Astrocyte (in vitro differentiated cells and primary cell): Measurements from ENCODE around the gene SLC19A1. TPM values are rescaled to one million over a fixed set of nuclear protein-coding genes. Genes with fewer than 3 reads are reported as not detected.

Experiments used
- DNase-seq: peaks from one replicate; pipeline ENCODE4 v3.0.0-alpha.2; 2010; ENCODE audit warnings: low read depth
- FAIRE-seq: peaks from 2 replicates; lab custom pipeline; 2011; peaks lifted over from hg19 to GRCh38; lab: Jason Lieb, UNC
- H2AFZ ChIP-seq: 2 replicates; pipeline ENCODE4 v1.6.0; 2012; ENCODE audit warnings: low read depth, low read length, inconsistent platforms
- H3K27ac ChIP-seq: 2 replicates; pipeline ENCODE4 v1.5.1; 2011; ENCODE audit warnings: low read depth, low read length, inconsistent platforms
- H3K27me3 ChIP-seq: 2 replicates; pipeline ENCODE4 v1.6.0; 2011; ENCODE audit warnings: low read length, inconsistent platforms; ENCODE audit not compliant: insufficient read depth
- H3K36me3 ChIP-seq: 2 replicates; pipeline ENCODE4 v1.5.1; 2011; ENCODE audit warnings: low read length, inconsistent platforms; ENCODE audit not compliant: insufficient read depth
- H3K4me1 ChIP-seq: 2 replicates; pipeline ENCODE4 v1.5.1; 2011; ENCODE audit warnings: low read length, inconsistent platforms; ENCODE audit not compliant: insufficient read depth
- H3K4me2 ChIP-seq: 2 replicates; pipeline ENCODE4 v1.6.0; 2012; ENCODE audit warnings: low read length, inconsistent platforms
- H3K4me3 ChIP-seq: 2 replicates; pipeline ENCODE4 v1.5.1; 2011; ENCODE audit warnings: low read depth, mild to moderate bottlenecking, low read length, inconsistent platforms; ENCODE audit not compliant: insufficient read depth
- H3K79me2 ChIP-seq: 2 replicates; pipeline ENCODE4 v1.6.0; 2012; ENCODE audit warnings: mild to moderate bottlenecking, low read length, inconsistent platforms; ENCODE audit not compliant: insufficient read depth
- H3K9ac ChIP-seq: 2 replicates; pipeline ENCODE4 v1.6.0; 2012; ENCODE audit warnings: mild to moderate bottlenecking, low read length, inconsistent platforms
- H3K9me3 ChIP-seq: 2 replicates; pipeline ENCODE4 v1.5.1; 2012; ENCODE audit warnings: low read depth, mild to moderate bottlenecking, low read length, inconsistent platforms; ENCODE audit not compliant: insufficient read depth
- H4K20me1 ChIP-seq: 2 replicates; pipeline ENCODE4 v1.6.0; 2012; ENCODE audit warnings: low read length, inconsistent platforms; ENCODE audit not compliant: insufficient read depth
- H3K27ac Mint-ChIP-seq: one replicate; pipeline ENCODE4 v1.8.0; 2021; ENCODE audit warnings: mild to moderate bottlenecking, mixed read lengths; ENCODE audit not compliant: unreplicated experiment
- H3K27me3 Mint-ChIP-seq: one replicate; pipeline ENCODE4 v1.8.0; 2021; ENCODE audit warnings: low read depth, mixed read lengths; ENCODE audit not compliant: unreplicated experiment
- H3K36me3 Mint-ChIP-seq: one replicate; pipeline ENCODE4 v1.8.0; 2021; ENCODE audit warnings: low read depth, mixed read lengths; ENCODE audit not compliant: unreplicated experiment
- H3K4me1 Mint-ChIP-seq: one replicate; pipeline ENCODE4 v1.8.0; 2021; ENCODE audit warnings: low read depth, mixed read lengths; ENCODE audit not compliant: unreplicated experiment
- H3K4me3 Mint-ChIP-seq: one replicate; pipeline ENCODE4 v1.8.0; 2021; ENCODE audit warnings: mild to moderate bottlenecking, moderate library complexity, mixed read lengths; ENCODE audit not compliant: unreplicated experiment
- H3K9me3 Mint-ChIP-seq: one replicate; pipeline ENCODE4 v1.8.0; 2021; ENCODE audit warnings: mild to moderate bottlenecking, mixed read lengths; ENCODE audit not compliant: unreplicated experiment
- EZH2 ChIP-seq: IDR thresholded peaks from 2 replicates; pipeline ENCODE4 v1.6.1; 2012; ENCODE audit warnings: mild to moderate bottlenecking, low read length, inconsistent platforms; ENCODE audit not compliant: insufficient read depth
- total RNA-seq: library from RNA; stranded (reverse); gene quantifications from 2 replicates; pipeline ENCODE4 v1.2.1, GENCODE V29; 2021
- TF ChIP-seq, protein P1 (sequence below): IDR thresholded peaks from 2 replicates; pipeline ENCODE4 v1.5.1; 2011; ENCODE audit warnings: low read depth, mild to moderate bottlenecking, inconsistent platforms, low read length, moderate library complexity; ENCODE audit not compliant: insufficient read depth

Gene SLC19A1
- total RNA-seq, 1 donor from 2014 or later: 11.7 TPM

DNA sequence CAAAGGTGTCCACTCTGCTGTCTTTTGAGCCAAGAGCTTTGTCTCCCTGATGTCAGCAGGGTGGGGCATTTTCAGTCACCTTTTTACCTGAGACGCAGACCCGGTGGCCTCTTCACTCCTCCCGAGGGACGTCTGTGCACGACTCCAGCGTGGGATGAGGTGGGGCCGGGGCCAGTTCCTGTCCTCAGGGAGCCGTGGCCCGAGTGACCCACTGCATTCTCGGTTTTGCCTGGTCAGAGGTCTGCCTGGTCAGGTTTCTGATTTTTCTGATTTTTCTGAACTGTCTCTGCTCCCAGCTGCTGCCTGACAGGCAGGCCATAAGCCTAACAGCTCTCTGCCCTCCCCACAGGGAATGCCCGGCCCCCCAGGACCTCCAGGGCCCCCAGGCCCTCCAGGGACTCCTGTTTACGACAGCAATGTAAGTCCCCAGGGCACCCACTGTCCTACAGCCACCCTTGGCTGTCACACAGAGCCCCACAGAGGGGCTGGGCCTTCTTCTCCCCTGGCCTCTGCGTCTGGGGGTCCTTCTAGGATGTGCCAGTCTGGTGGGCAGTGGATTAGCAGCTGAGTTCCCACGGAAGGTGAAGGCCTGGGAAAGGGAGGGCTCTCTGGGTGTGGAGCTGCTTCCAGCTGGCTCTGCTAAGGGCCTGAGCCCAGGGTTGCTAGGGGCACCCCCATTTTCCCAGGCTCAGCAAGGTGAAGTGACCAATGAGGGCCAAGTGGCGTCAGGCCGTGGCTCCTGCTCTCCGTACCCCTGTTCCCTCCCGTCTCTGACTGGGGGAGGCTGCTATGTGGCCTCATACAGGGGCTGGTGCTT, 45.9 kb downstream of the SLC19A1 start:
- Mint-ChIP-seq H3K27ac (no peak overlapping the region), H3K27me3 (no peaks in the 10 kb centered on the region), H3K9me3 (no peaks in the 10 kb centered on the region), H3K4me3 (no peak overlapping the region), H3K4me1 (no peaks in the 10 kb centered on the region), H3K36me3 (peaks cover 14% of the 10 kb centered on the region)
- no peak overlapping the region for H3K4me3 ChIP-seq
- H3K79me2 ChIP-seq: no peaks in the 10 kb centered on the region
- no peaks in the 10 kb centered on the region for H3K27me3 ChIP-seq
- DNase-seq (no peak), FAIRE-seq (no peak)
- no peak overlapping the region for H3K4me2 ChIP-seq
- no peaks in the 10 kb centered on the region for H3K4me1 ChIP-seq
- H3K27ac ChIP-seq: no peak overlapping the region
- TF ChIP-seq, protein P1, sequence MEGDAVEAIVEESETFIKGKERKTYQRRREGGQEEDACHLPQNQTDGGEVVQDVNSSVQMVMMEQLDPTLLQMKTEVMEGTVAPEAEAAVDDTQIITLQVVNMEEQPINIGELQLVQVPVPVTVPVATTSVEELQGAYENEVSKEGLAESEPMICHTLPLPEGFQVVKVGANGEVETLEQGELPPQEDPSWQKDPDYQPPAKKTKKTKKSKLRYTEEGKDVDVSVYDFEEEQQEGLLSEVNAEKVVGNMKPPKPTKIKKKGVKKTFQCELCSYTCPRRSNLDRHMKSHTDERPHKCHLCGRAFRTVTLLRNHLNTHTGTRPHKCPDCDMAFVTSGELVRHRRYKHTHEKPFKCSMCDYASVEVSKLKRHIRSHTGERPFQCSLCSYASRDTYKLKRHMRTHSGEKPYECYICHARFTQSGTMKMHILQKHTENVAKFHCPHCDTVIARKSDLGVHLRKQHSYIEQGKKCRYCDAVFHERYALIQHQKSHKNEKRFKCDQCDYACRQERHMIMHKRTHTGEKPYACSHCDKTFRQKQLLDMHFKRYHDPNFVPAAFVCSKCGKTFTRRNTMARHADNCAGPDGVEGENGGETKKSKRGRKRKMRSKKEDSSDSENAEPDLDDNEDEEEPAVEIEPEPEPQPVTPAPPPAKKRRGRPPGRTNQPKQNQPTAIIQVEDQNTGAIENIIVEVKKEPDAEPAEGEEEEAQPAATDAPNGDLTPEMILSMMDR: no peak
- no peak for TF ChIP-seq EZH2
- H2AFZ ChIP-seq: no peak overlapping the region
- H4K20me1 ChIP-seq: peaks cover 3% of the 10 kb centered on the region
- no peak overlapping the region for H3K9ac ChIP-seq
- H3K36me3 ChIP-seq: peaks cover 5% of the 10 kb centered on the region
- no peaks in the 10 kb centered on the region for H3K9me3 ChIP-seq

DNA sequence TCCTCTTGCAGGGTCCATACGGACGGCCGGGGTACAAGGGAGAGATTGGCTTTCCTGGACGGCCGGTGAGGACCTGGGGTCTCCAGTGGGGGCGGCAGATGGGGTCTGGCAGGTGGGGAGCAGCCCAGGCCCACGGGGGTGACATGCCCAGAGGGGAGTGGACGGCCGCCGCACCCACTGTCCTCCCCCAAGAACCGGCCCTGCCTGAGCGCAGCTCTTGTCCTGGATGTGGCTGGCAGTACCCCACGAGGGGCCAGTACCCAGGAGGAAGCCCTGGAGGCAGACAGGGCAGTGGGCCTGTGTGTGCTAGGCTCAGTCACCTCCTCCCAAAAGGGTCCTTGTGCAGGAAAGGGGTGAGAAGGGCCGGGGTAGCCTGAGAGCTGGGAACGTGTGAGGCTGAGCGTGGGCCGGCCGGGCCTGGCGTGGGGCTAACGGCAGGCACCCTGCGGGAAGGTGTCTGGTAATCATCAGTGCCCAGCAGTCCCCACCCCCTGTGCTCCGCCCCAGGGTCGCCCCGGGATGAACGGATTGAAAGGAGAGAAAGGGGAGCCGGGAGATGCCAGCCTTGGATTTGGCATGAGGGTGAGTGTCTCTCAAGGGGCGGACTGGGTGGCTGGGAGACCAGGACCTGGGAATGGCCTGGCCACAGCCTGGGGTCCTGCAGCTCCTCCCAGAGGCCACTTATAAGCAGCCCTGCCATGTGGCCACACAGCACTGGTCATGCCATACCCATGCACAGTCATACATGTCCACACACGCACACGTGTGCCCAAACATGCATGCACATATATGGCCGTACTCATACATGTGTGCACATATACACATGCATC, 47.2 kb downstream of the SLC19A1 start:
- no peak for TF ChIP-seq EZH2
- TF ChIP-seq, protein P1: no peak
- Histone ChIP-seq H3K4me1 (no peaks in the 10 kb centered on the region), H3K4me3 (no peak overlapping the region), H2AFZ (no peak overlapping the region), H3K4me2 (no peak overlapping the region), H3K27ac (no peak overlapping the region), H3K9me3 (no peaks in the 10 kb centered on the region), H3K27me3 (no peaks in the 10 kb centered on the region), H3K9ac (no peak overlapping the region), H3K36me3 (peaks cover 5% of the 10 kb centered on the region), H3K79me2 (no peaks in the 10 kb centered on the region), H4K20me1 (peaks cover 3% of the 10 kb centered on the region)
- H3K9me3 Mint-ChIP-seq: no peaks in the 10 kb centered on the region
- H3K36me3 Mint-ChIP-seq: peaks cover 14% of the 10 kb centered on the region
- no peak overlapping the region for H3K27ac Mint-ChIP-seq
- FAIRE-seq (no peak), DNase-seq (no peak)
- H3K27me3 Mint-ChIP-seq: no peaks in the 10 kb centered on the region
- no peak overlapping the region for H3K4me3 Mint-ChIP-seq
- no peaks in the 10 kb centered on the region for H3K4me1 Mint-ChIP-seq
